Lower leg skin (tissue), 3 donors: ENCODE measurements around the gene PDHA2.

ENCODE experiments used
- CTCF ChIP-seq, 3 donors: fragments of 450-650 bp; IDR thresholded peaks; one replicate each; pipeline ENCODE4 v1.5.1; 2016; ENCODE audit warnings: antibody characterized with exemption in 3 of 3, mild to moderate bottlenecking in 3 of 3, moderate library complexity in 2 of 3
- POLR2A ChIP-seq, 2 donors: fragments of 450-650 bp; IDR thresholded peaks; one replicate each; pipeline ENCODE4 v1.6.1; 2016 to 2017; ENCODE audit warnings: antibody characterized with exemption in 2 of 2, mild to moderate bottlenecking in 1 of 2, moderate library complexity in 1 of 2

GRCh38 chr4:95821867-95822266 lies 18.0 kb upstream of the PDHA2 start:
- TF ChIP-seq CTCF (IDR thresholded peaks at IDR 0.05) (no peak), POLR2A (IDR thresholded peaks at IDR 0.05) (no peak)
